Gastroesophageal sphincter (tissue), 4 donors: Measurements from ENCODE around the gene SPATA16. TPM values are rescaled to one million over a fixed set of nuclear protein-coding genes. Genes with fewer than 3 reads are reported as not detected.

Source experiments
- ATAC-seq: fragments of 150-250 bp; one replicate; pipeline ENCODE4 v1.9.1; 2016; ENCODE audit warnings: mild to moderate bottlenecking, moderate library complexity
- H3K27ac ChIP-seq, 4 donors: fragments of 200-600 bp; sonication (generic) in 3 of 4; 1 replicate in 3 of 4; 2 replicates in 1 of 4; pipeline ENCODE4 v1.5.1; 2016 to 2019
- H3K27me3 ChIP-seq: fragments of 200-600 bp; sonication (generic); one replicate; pipeline ENCODE4 v1.5.1; 2019
- H3K36me3 ChIP-seq, 2 donors: fragments of 200-600 bp; sonication (generic); one replicate each; pipeline ENCODE4 v1.5.1; 2019; ENCODE audit warnings: control low read depth in 1 of 2
- H3K4me1 ChIP-seq, 3 donors: fragments of 200-600 bp; sonication (generic); 1 replicate in 2 of 3; 2 replicates in 1 of 3; pipeline ENCODE4 v1.5.1; 2016 to 2019; ENCODE audit warnings: control low read depth in 2 of 3
- H3K4me3 ChIP-seq, 2 donors: fragments of 200-600 bp; sonication (generic); one replicate each; pipeline ENCODE4 v1.5.1; 2019; ENCODE audit warnings: mild to moderate bottlenecking in 1 of 2, moderate library complexity in 1 of 2
- H3K9me3 ChIP-seq, 3 donors: fragments of 200-600 bp; sonication (generic); one replicate each; pipeline ENCODE4 v1.5.1; 2017 to 2019; ENCODE audit warnings: control low read depth in 2 of 3
- CTCF ChIP-seq, 4 experiments: fragments of 200-600 bp in 2 of 4; fragments of 450-650 bp in 2 of 4; sonication (generic) in 1 of 4; IDR thresholded peaks; one replicate each; pipeline ENCODE4 v1.5.1; 2017 to 2019; ENCODE audit warnings: antibody characterized with exemption in 4 of 4, mild to moderate bottlenecking in 2 of 4, moderate library complexity in 2 of 4
- EP300 ChIP-seq: sonication (generic); formaldehyde crosslinking; IDR thresholded peaks from one replicate; pipeline ENCODE4 v1.6.1; 2017; ENCODE audit warnings: antibody characterized with exemption, mild to moderate bottlenecking
- POLR2A ChIP-seq, 2 donors: fragments of 450-650 bp; IDR thresholded peaks; one replicate each; pipeline ENCODE4 v1.6.1; 2017; ENCODE audit warnings: antibody characterized with exemption in 2 of 2, mild to moderate bottlenecking in 2 of 2, moderate library complexity in 1 of 2
- POLR2AphosphoS5 ChIP-seq: sonication (generic); formaldehyde crosslinking; IDR thresholded peaks from one replicate; pipeline ENCODE4 v1.6.1; 2017; ENCODE audit warnings: antibody characterized with exemption
- WGBS, 2 donors: methylation state at CpG; one replicate each; pipeline ENCODE4 v1.1.5; 2018; ENCODE audit warnings: low coverage in 1 of 2; 5-methylcytosine and 5-hydroxymethylcytosine counted together
- total RNA-seq, 4 donors: library from RNA; depleted of rRNA; stranded (reverse); fragments of >200 nt; gene quantifications; one replicate each; pipeline ENCODE4 v1.1.0, GENCODE V29; 2016

SPATA16 gene
- total RNA-seq, 4 donors from 2014 or later, result not detected

GRCh38 chr3:172840913-172841312, 300.1 kb downstream of the SPATA16 start:
- ATAC-seq, result no peak
- no peak for TF ChIP-seq POLR2AphosphoS5
- no peak for TF ChIP-seq POLR2A (IDR thresholded peaks at IDR 0.05)
- TF ChIP-seq EP300, result no peak
- no peak for TF ChIP-seq CTCF (IDR thresholded peaks at IDR 0.05)
- H3K4me3 ChIP-seq, result no peak overlapping the region
- WGBS, 2 donors, result 58 to 69% methylated on average over 3 to 4 of the region's 4 CpGs
- H3K36me3 ChIP-seq, result no peaks in the 10 kb centered on the region
- no peaks in the 10 kb centered on the region for H3K9me3 ChIP-seq
- H3K27ac ChIP-seq, result no peak overlapping the region
- H3K4me1 ChIP-seq, result no peaks in the 10 kb centered on the region
- no peaks in the 10 kb centered on the region for H3K27me3 ChIP-seq

- no peak for ATAC-seq
- TF ChIP-seq EP300 (no peak), POLR2AphosphoS5 (no peak), CTCF (IDR thresholded peaks at IDR 0.05) (no peak), POLR2A (IDR thresholded peaks at IDR 0.05) (no peak)
- Histone ChIP-seq H3K4me3 (no peak overlapping the region), H3K27ac (no peak overlapping the region), H3K36me3 (no peaks in the 10 kb centered on the region), H3K9me3 (no peaks in the 10 kb centered on the region), H3K4me1 (no peaks in the 10 kb centered on the region), H3K27me3 (no peaks in the 10 kb centered on the region)
- WGBS, 2 donors, result 72 to 76% methylated on average over 4 of the region's 4 CpGs
Observed at GRCh38 chr3:172840463-172840862, 300.6 kb downstream of the SPATA16 start.

GRCh38 chr3:172839679-172840078, 301.4 kb downstream of the SPATA16 start:
- Histone ChIP-seq H3K36me3 (no peaks in the 10 kb centered on the region), H3K27ac (no peak overlapping the region), H3K4me3 (no peak overlapping the region), H3K9me3 (no peaks in the 10 kb centered on the region), H3K4me1 (no peaks in the 10 kb centered on the region), H3K27me3 (no peaks in the 10 kb centered on the region)
- no peak for TF ChIP-seq EP300
- TF ChIP-seq POLR2AphosphoS5, result no peak
- no peak for TF ChIP-seq CTCF (IDR thresholded peaks at IDR 0.05)
- no peak for TF ChIP-seq POLR2A (IDR thresholded peaks at IDR 0.05)
- WGBS, 2 donors, result 22 to 30% methylated on average over 3 to 4 of the region's 4 CpGs
- no peak for ATAC-seq
